Prostate gland (tissue), 2 donors: ENCODE results near the gene SARNP.

Source experiments
- POLR2A ChIP-seq: fragments of 450-650 bp; IDR thresholded peaks from one replicate; pipeline ENCODE4 v1.6.1; 2016; ENCODE audit warnings: antibody characterized with exemption, mild to moderate bottlenecking
- POLR2AphosphoS5 ChIP-seq: sonication (generic); formaldehyde crosslinking; IDR thresholded peaks from one replicate; pipeline ENCODE4 v1.6.1; 2017; ENCODE audit warnings: antibody characterized with exemption
- TF ChIP-seq, protein P1 (sequence below), 4 experiments: fragments of 200-600 bp in 2 of 4; fragments of 450-650 bp in 2 of 4; sonication (generic) in 2 of 4; IDR thresholded peaks; 1 replicate in 3 of 4; 2 replicates in 1 of 4; pipeline ENCODE4 v1.5.1; 2016 to 2019; ENCODE audit warnings: antibody characterized with exemption in 4 of 4, mild to moderate bottlenecking in 2 of 4, moderate library complexity in 2 of 4

DNA sequence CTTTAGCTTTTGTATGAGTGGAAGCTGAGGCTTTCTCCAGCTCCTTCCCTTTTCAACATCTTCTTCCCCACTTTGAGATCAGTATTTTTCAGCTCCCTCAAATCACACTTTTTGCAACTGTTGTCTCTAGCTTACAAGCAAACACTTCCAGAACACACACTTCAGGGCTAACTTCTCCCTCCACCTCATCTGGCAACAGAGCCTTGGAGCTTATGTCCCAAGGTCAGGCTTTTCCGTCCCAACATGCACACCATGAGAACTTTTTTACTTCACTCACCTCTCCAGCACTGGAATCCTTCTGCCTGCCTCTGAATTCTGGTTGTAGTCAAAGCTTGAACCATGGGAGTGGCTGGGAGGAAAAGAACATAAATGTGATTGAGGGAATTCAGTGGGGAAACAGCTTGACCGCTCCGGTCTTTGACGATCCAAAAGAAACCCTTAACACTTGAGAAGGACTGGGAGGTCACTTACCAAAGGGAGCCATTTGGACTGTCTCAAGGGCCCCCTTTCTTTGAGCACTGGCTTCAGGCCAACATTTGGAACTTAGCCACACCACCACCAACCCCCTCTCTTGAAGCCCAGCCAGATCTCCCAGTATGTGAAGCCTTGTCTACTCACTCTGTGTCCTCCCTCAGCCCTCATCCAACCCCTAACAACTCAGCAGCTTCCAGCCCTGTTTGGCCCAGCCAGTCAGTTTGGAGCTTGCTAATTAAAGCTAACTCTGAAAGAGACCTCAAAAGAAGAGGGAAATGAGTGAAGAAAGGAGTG, 105.6 kb downstream of the SARNP start:
- TF ChIP-seq, protein P1, sequence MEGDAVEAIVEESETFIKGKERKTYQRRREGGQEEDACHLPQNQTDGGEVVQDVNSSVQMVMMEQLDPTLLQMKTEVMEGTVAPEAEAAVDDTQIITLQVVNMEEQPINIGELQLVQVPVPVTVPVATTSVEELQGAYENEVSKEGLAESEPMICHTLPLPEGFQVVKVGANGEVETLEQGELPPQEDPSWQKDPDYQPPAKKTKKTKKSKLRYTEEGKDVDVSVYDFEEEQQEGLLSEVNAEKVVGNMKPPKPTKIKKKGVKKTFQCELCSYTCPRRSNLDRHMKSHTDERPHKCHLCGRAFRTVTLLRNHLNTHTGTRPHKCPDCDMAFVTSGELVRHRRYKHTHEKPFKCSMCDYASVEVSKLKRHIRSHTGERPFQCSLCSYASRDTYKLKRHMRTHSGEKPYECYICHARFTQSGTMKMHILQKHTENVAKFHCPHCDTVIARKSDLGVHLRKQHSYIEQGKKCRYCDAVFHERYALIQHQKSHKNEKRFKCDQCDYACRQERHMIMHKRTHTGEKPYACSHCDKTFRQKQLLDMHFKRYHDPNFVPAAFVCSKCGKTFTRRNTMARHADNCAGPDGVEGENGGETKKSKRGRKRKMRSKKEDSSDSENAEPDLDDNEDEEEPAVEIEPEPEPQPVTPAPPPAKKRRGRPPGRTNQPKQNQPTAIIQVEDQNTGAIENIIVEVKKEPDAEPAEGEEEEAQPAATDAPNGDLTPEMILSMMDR (IDR thresholded peaks at IDR 0.05), result no peak
- TF ChIP-seq POLR2AphosphoS5, result no peak
- no peak for TF ChIP-seq POLR2A
